ENCODE measurements around the gene HEXIM1. TPM values are rescaled to one million over a fixed set of nuclear protein-coding genes. Genes with fewer than 3 reads are reported as not detected.
A peak's percentile ranks its signal among the peaks of the same experiment; 100 is the strongest.

HEXIM1 gene
- total and polyA plus RNA-seq, 11 donors = 11.9 to 28.7 (median 21.6) TPM

DNA sequence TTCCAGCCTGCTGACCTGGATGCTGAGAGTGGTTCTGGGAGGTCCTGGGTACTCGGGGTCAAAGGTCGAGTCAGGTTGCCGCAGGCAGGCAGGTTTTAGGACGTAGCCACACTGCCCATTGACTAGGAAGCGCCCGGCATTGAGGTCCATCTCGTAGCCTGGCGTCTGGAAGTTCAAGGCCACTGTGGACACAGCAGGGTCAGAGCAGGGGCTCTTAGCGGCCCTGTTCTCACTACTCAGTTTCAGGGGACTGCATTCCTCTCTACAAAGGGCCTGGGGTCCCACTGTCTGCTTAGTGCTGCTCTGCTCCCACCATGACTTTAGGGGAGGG is 34.9 kb upstream of the HEXIM1 start:
- Histone ChIP-seq H3K9me3 (no peaks in the 10 kb centered on the region), H3K27me3 (no peaks in the 10 kb centered on the region), H3K36me3 (peaks cover 0 to 56% (median 13%) of the 10 kb centered on the region in 9 donors), H3K27ac (peak overlapping the region in 2 of 12 donors; percentile 24 to 87), H3K4me1 (peaks cover 0 to 42% (median 28%) of the 10 kb centered on the region in 12 donors), H3K4me3 (no peak overlapping the region)
- DNase-seq = no peak
- ATAC-seq = no peak
- WGBS, 4 donors = 83 to 91% (median 90%) methylated on average over 2 to 9 of the region's 9 CpGs
- intact Hi-C loops (cut with DNase I) = loop anchor here in 1 of 10 donors (5.0 kb wide), 1 partner anchor 61 kb away; the partner anchor contains the start of gene DCAKD
- no peak for TF ChIP-seq POLR2A (IDR thresholded peaks at IDR 0.05)
- TF ChIP-seq CTCF (IDR thresholded peaks at IDR 0.05) = no peak

GRCh38 chr17:45114117-45114932 is 34.0 kb upstream of the HEXIM1 start:
- ATAC-seq (no peak), DNase-seq (no peak)
- no peak for TF ChIP-seq CTCF (IDR thresholded peaks at IDR 0.05)
- TF ChIP-seq POLR2A (IDR thresholded peaks at IDR 0.05) = no peak
- H3K27ac ChIP-seq = peak overlapping the region in 1 of 12 donors; percentile 30
- H3K36me3 ChIP-seq = peaks cover 0 to 55% (median 20%) of the 10 kb centered on the region in 9 donors
- peaks cover 0 to 33% (median 21%) of the 10 kb centered on the region in 12 donors for H3K4me1 ChIP-seq
- intact Hi-C loops (cut with DNase I) = loop anchor here in 1 of 10 donors (5.0 kb wide), 1 partner anchor 62 kb away; the partner anchor contains the start of gene DCAKD
- H3K27me3 ChIP-seq = no peaks in the 10 kb centered on the region
- 87 to 92% (median 90%) methylated on average over 9 to 19 of the region's 19 CpGs for WGBS, 4 donors
- no peaks in the 10 kb centered on the region for H3K9me3 ChIP-seq
- H3K4me3 ChIP-seq = no peak overlapping the region

GRCh38 chr17:45115015-45115625 is 33.2 kb upstream of the HEXIM1 start:
- Histone ChIP-seq H3K9me3 (no peaks in the 10 kb centered on the region), H3K4me3 (no peak overlapping the region), H3K4me1 (peaks cover 0 to 25% (median 16%) of the 10 kb centered on the region in 12 donors), H3K36me3 (peaks cover 0 to 63% (median 27%) of the 10 kb centered on the region in 9 donors), H3K27ac (peak overlapping the region in 1 of 12 donors; percentile 30), H3K27me3 (no peaks in the 10 kb centered on the region)
- ATAC-seq = no peak
- intact Hi-C loops (cut with DNase I) = no loop called here
- WGBS, 4 donors = 89 to 92% (median 91%) methylated on average over 24 to 26 of the region's 26 CpGs
- TF ChIP-seq POLR2A (IDR thresholded peaks at IDR 0.05) (no peak), CTCF (IDR thresholded peaks at IDR 0.05) (no peak)
- DNase-seq = no peak

DNA sequence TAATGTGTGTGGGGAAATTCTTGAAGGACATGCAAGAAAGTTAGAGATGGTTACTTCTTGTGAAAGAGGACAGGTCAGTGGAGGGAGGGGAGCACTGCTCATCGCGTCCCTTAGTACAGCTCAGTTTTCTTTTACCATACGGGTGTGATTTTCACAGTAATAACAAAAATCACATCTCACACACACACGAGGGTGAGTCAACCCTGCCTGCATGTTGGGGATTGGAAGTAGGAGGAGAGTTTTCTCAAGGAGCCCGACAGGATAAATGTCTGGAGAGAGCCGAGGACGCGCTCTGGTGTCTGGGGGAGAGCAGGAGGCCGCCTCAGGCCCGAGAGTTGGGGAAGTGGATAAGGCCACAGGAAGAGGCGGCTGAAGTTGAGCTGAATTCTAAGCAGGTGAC is 32.4 kb upstream of the HEXIM1 start:
- no peak overlapping the region for H3K4me3 ChIP-seq
- H3K27me3 ChIP-seq = no peaks in the 10 kb centered on the region
- TF ChIP-seq CTCF (IDR thresholded peaks at IDR 0.05) (no peak), POLR2A (IDR thresholded peaks at IDR 0.05) (no peak)
- H3K4me1 ChIP-seq = peaks cover 0 to 17% (median 9%) of the 10 kb centered on the region in 12 donors
- ATAC-seq = no peak
- H3K9me3 ChIP-seq = no peaks in the 10 kb centered on the region
- DNase-seq = no peak
- H3K36me3 ChIP-seq = peaks cover 0 to 70% (median 27%) of the 10 kb centered on the region in 9 donors
- no peak overlapping the region for H3K27ac ChIP-seq
- intact Hi-C loops (cut with DNase I) = no loop called here
- 82 to 89% (median 86%) methylated on average over 11 of the region's 11 CpGs for WGBS, 4 donors

Measured in heart left ventricle (tissue), 16 donors.